Osteocyte (in vitro differentiated cells): ENCODE data around the gene TMCO4. TPM values are rescaled to one million over a fixed set of nuclear protein-coding genes. Genes with fewer than 3 reads are reported as not detected.

Experiments
- DNase-seq: peaks from one replicate; pipeline ENCODE4 v3.0.0; 2021; ENCODE audit warnings: mixed read lengths; ENCODE audit not compliant: unreplicated experiment; ENCODE audit errors: extremely low spot score
- H3K27ac Mint-ChIP-seq: one replicate; pipeline ENCODE4 v1.8.0; 2021; ENCODE audit warnings: mild to moderate bottlenecking, mixed read lengths; ENCODE audit not compliant: unreplicated experiment
- H3K27me3 Mint-ChIP-seq: one replicate; pipeline ENCODE4 v1.8.0; 2021; ENCODE audit warnings: mixed read lengths; ENCODE audit not compliant: unreplicated experiment
- H3K36me3 Mint-ChIP-seq: one replicate; pipeline ENCODE4 v1.8.0; 2021; ENCODE audit warnings: mixed read lengths; ENCODE audit not compliant: unreplicated experiment
- H3K4me1 Mint-ChIP-seq: one replicate; pipeline ENCODE4 v1.8.0; 2021; ENCODE audit warnings: mixed read lengths; ENCODE audit not compliant: unreplicated experiment
- H3K4me3 Mint-ChIP-seq: one replicate; pipeline ENCODE4 v1.8.0; 2021; ENCODE audit warnings: mild to moderate bottlenecking, moderate library complexity, mixed read lengths; ENCODE audit not compliant: unreplicated experiment
- H3K9me3 Mint-ChIP-seq: one replicate; pipeline ENCODE4 v1.8.0; 2021; ENCODE audit warnings: mixed read lengths; ENCODE audit not compliant: unreplicated experiment
- total RNA-seq: library from RNA; stranded (reverse); gene quantifications from 2 replicates; pipeline ENCODE4 v1.2.1, GENCODE V29; 2021
- TF ChIP-seq, protein P1 (sequence below): fragments of 200-600 bp; sonication (generic); IDR thresholded peaks from 2 replicates; pipeline ENCODE4 v1.5.0; 2021; ENCODE audit warnings: antibody characterized with exemption, mild to moderate bottlenecking, moderate library complexity

TMCO4 gene
- total RNA-seq, 1 donor from 2014 or later = 12.1 TPM

DNA sequence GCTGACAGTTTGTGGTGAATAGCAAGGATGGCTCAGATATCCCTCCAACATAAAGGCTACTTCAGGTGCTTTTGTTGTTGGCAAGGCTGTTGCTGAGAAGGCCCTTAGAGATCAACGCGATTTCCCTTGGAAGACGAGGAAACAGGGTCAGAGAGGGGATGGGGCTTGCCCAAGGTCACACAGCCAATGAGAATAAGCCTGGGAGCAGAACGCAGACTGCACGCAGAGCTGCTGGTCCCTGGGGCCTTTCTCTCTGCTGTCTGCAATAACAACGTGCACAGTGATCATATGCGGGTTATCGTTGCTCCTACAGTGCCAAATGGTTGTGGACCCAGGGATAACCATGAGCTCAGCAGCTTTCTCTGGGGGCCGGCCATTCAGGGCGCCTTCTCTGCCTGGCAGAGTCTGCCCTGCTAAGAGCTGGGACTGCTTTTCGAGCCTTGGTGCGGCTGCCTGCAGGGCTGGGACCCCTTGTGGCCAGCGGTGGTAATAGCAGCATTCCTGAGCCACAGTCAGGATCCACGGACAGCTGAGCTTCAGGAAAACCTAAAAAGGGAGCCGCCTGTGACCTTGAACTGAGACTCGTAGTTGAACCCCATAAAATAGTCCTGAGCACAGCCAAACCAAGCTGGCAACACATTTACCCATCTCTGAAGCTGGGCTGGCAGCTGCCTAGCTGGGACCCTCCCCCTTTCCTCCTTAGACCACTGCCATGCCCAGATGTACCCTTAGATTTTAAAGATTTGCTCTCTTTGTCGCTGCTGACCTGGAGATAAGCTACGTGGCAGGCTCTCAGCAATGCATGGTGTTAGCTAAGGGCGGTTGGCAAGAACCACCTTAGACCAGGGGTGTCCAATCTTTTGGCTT lies 95.2 kb downstream of the TMCO4 start:
- Mint-ChIP-seq H3K27ac (no peak overlapping the region), H3K9me3 (no peaks in the 10 kb centered on the region), H3K36me3 (peaks cover 4% of the 10 kb centered on the region), H3K4me1 (peaks cover 2% of the 10 kb centered on the region), H3K27me3 (no peaks in the 10 kb centered on the region), H3K4me3 (no peak overlapping the region)
- TF ChIP-seq, protein P1, sequence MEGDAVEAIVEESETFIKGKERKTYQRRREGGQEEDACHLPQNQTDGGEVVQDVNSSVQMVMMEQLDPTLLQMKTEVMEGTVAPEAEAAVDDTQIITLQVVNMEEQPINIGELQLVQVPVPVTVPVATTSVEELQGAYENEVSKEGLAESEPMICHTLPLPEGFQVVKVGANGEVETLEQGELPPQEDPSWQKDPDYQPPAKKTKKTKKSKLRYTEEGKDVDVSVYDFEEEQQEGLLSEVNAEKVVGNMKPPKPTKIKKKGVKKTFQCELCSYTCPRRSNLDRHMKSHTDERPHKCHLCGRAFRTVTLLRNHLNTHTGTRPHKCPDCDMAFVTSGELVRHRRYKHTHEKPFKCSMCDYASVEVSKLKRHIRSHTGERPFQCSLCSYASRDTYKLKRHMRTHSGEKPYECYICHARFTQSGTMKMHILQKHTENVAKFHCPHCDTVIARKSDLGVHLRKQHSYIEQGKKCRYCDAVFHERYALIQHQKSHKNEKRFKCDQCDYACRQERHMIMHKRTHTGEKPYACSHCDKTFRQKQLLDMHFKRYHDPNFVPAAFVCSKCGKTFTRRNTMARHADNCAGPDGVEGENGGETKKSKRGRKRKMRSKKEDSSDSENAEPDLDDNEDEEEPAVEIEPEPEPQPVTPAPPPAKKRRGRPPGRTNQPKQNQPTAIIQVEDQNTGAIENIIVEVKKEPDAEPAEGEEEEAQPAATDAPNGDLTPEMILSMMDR = peak; percentile 92
- DNase-seq = peak; percentile 92

DNA sequence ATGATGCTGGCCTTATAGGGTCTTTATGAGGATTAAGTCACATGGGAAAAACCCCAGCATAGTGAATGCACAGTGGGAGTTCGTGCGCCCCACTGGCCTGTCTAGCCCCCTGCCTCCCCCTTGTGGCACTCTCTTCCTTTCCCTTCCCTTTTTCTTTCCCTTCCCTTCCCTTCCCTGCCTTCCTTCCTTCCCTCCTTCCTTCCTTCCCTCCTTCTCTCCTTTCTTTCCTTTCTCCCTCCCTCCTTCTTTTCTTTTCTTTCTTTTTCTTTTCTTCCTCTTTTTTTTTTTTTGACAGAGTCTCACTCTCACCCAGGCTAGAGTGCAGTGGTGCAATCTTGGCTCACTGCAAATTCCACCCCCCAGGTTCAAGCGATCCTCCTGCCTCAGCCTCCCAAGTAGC lies 96.4 kb downstream of the TMCO4 start:
- TF ChIP-seq, protein P1 = no peak
- Mint-ChIP-seq H3K4me1 (peaks cover 2% of the 10 kb centered on the region), H3K27ac (no peak overlapping the region), H3K4me3 (no peak overlapping the region), H3K27me3 (no peaks in the 10 kb centered on the region), H3K36me3 (peaks cover 7% of the 10 kb centered on the region), H3K9me3 (no peaks in the 10 kb centered on the region)
- DNase-seq = no peak

DNA sequence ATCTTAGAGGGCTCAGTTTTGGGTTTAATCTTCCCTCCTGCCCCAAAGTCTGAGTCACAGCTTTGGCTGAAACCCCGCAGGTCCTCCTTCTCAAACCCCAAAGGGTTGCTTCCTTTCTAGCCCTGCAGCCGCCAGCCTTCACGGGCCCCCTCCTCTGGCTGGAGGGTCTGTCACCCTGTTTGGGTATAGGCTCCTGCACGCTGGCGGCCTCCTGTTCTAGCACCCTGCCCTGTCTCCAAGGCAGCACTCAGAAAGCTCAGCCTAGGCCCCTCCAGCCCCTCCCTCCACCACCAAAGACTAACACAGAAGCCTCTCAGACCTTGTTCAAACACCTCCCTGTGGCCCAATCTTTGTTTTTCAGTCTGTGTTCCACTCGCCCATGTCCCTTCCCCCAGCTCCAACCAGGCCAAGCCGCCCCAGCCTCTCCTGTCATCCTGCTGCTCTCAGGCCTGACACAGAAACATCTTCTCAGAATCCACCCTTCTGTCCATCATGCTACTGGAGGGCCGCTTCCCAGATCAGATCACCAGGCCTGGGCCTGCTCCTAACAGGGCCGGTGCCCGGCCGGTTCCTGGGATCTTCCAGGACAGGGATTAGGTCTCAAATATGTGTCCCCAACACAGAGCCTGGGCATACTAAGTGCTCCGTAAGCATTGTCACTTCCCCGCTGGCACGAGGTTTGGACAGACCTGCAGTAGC lies 99.5 kb downstream of the TMCO4 start:
- peaks cover 2% of the 10 kb centered on the region for H3K4me1 Mint-ChIP-seq
- H3K36me3 Mint-ChIP-seq = peaks cover 6% of the 10 kb centered on the region
- no peak overlapping the region for H3K4me3 Mint-ChIP-seq

DNA sequence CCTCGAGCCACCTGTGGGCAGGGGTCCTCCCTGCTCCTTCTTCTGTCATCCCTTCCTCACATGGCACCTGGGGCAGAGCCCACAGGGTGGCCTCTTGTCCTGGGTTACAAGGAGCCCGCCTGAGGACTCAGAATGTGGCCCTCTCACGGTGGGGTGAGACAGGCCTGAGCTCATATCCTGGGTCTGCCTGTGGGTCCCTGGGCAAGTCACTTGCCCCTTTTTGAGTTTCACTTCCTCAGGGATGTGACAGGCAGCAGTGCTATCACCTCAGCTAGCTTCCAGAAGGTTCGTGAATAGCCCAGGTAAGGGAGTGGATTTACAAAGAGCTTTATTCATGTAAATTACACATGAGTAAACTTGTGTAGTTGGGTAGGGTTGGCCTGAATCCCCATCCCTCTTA lies 101.5 kb downstream of the TMCO4 start:
- H3K36me3 Mint-ChIP-seq = peaks cover 13% of the 10 kb centered on the region
- H3K4me3 Mint-ChIP-seq = no peak overlapping the region
- no peak for DNase-seq
- H3K9me3 Mint-ChIP-seq = no peaks in the 10 kb centered on the region
- no peaks in the 10 kb centered on the region for H3K27me3 Mint-ChIP-seq
- TF ChIP-seq, protein P1 = no peak
- no peaks in the 10 kb centered on the region for H3K4me1 Mint-ChIP-seq
- no peak overlapping the region for H3K27ac Mint-ChIP-seq

More for the DNA sequence above, 99.5 kb downstream of the TMCO4 start:
- Mint-ChIP-seq H3K27me3 (no peaks in the 10 kb centered on the region), H3K9me3 (no peaks in the 10 kb centered on the region), H3K27ac (no peak overlapping the region)
- no peak for DNase-seq
- TF ChIP-seq, protein P1 = no peak

DNA sequence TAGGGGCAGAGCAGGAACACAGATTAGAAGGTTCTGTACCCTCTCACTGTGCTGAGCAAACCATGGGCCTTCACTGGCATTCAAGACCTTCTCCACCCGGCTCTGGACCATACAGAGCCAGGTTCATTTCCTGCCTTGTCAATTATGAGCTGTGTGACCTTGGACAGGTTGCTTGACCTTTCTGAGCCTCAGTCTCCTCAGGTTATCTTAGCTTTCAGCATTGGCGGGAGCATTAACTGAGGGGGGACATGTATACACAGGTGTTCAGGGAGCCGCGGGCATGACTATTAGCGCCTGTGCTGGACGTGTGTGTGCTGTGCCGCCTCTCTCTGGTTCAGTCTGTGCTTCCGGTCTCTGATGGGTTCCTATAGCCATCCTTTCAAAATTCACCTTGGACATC lies 102.9 kb downstream of the TMCO4 start:
- TF ChIP-seq, protein P1 = no peak
- Mint-ChIP-seq H3K9me3 (no peaks in the 10 kb centered on the region), H3K36me3 (peaks cover 13% of the 10 kb centered on the region), H3K4me3 (no peak overlapping the region), H3K27me3 (no peaks in the 10 kb centered on the region), H3K4me1 (no peaks in the 10 kb centered on the region), H3K27ac (no peak overlapping the region)
- no peak for DNase-seq
